LHCN-M2 (cell line): ENCODE results near the gene OBP2A. TPM values are rescaled to one million over a fixed set of nuclear protein-coding genes. Genes with fewer than 3 reads are reported as not detected.

Experiments
- DNase-seq: peaks from one replicate; pipeline ENCODE4 v3.0.0-alpha.2; 2012; ENCODE audit warnings: low read depth
- total RNA-seq: library from RNA; depleted of rRNA; stranded (reverse); fragments of >200 nt; gene quantifications from 2 replicates; pipeline ENCODE4 v1.2.3, GENCODE V29; 2014

The OBP2A gene
- total RNA-seq, 1 experiment from 2014 or later = not detected

GRCh38 chr9:135551456-135551855 lies 5.5 kb downstream of the OBP2A start:
- no peak for DNase-seq

GRCh38 chr9:135552021-135552697 lies 6.2 kb downstream of the OBP2A start:
- no peak for DNase-seq

- no peak for DNase-seq
These were observed 6.8 kb downstream of the OBP2A start for GRCh38 chr9:135552698-135553171.

- DNase-seq = no peak
These were observed 8.8 kb downstream of the OBP2A start for GRCh38 chr9:135554718-135555117.

GRCh38 chr9:135555203-135555602 lies 9.3 kb downstream of the OBP2A start:
- DNase-seq = no peak

GRCh38 chr9:135555910-135556309 lies 10.0 kb downstream of the OBP2A start:
- DNase-seq = no peak

GRCh38 chr9:135559606-135560005 lies 13.7 kb downstream of the OBP2A start:
- no peak for DNase-seq

- DNase-seq = peak; percentile 8
These were observed 15.7 kb downstream of the OBP2A start, which contains the start of gene PAEP for GRCh38 chr9:135561391-135562234. Gene PAEP (plus strand): TSS chr9:135561756.

GRCh38 chr9:135562235-135562745 lies 16.4 kb downstream of the OBP2A start:
- no peak for DNase-seq

- no peak for DNase-seq
These were observed 17.1 kb downstream of the OBP2A start for GRCh38 chr9:135563039-135563476.

- no peak for DNase-seq
These were observed 17.9 kb downstream of the OBP2A start for GRCh38 chr9:135563858-135564257.

- DNase-seq = no peak
These were observed 19.3 kb downstream of the OBP2A start for GRCh38 chr9:135565141-135565628.

- DNase-seq = no peak
These were observed 19.7 kb downstream of the OBP2A start for GRCh38 chr9:135565636-135566035.

- DNase-seq = no peak
These were observed 20.6 kb downstream of the OBP2A start for GRCh38 chr9:135566552-135566951.

- DNase-seq = no peak
These were observed 21.4 kb downstream of the OBP2A start for GRCh38 chr9:135567311-135567710.

- no peak for DNase-seq
These were observed 22.1 kb downstream of the OBP2A start for GRCh38 chr9:135568026-135568425.

- DNase-seq = no peak
These were observed 24.5 kb downstream of the OBP2A start for GRCh38 chr9:135570456-135570855.

- DNase-seq = no peak
These were observed 26.3 kb downstream of the OBP2A start for GRCh38 chr9:135572233-135572632.

- DNase-seq = no peak
These were observed 27.2 kb downstream of the OBP2A start for GRCh38 chr9:135573124-135573523.

GRCh38 chr9:135574331-135574730 lies 28.4 kb downstream of the OBP2A start:
- no peak for DNase-seq

GRCh38 chr9:135574943-135575342 lies 29.0 kb downstream of the OBP2A start:
- DNase-seq = no peak

GRCh38 chr9:135575995-135576631 lies 30.2 kb downstream of the OBP2A start:
- DNase-seq = no peak
